GM21576 (cell line): Measurements from ENCODE around the gene FGF9.

Source experiments
- ATAC-seq: cut with Tn5 transposase; IDR thresholded peaks from one replicate; pipeline ENCODE4 v1.9.1; 2021; ENCODE audit warnings: mild to moderate bottlenecking, moderate library complexity; ENCODE audit not compliant: unreplicated experiment

Gene FGF9

GRCh38 chr13:21670883-21671619 lies at the start of gene FGF9:
Gene FGF9, plus strand, starts transcription at chr13:21671073. Its CDS starts 840 bp downstream, at chr13:21671913.
- ATAC-seq = peak; percentile 80

- ATAC-seq = no peak
Observed at GRCh38 chr13:21625366-21625765, 45.5 kb upstream of the FGF9 start.

- no peak for ATAC-seq
Observed at GRCh38 chr13:21632196-21632595, 38.7 kb upstream of the FGF9 start.

- ATAC-seq = no peak
Observed at GRCh38 chr13:21636656-21637055, 34.2 kb upstream of the FGF9 start.

- no peak for ATAC-seq
Observed at GRCh38 chr13:21637296-21637695, 33.6 kb upstream of the FGF9 start.

GRCh38 chr13:21638319-21639282 lies 32.3 kb upstream of the FGF9 start:
- no peak for ATAC-seq

- ATAC-seq = no peak
Observed at GRCh38 chr13:21639561-21639960, 31.3 kb upstream of the FGF9 start.

GRCh38 chr13:21641629-21642028 lies 29.2 kb upstream of the FGF9 start:
- ATAC-seq = no peak

- ATAC-seq = no peak
Observed at GRCh38 chr13:21657538-21657937, 13.3 kb upstream of the FGF9 start.

- no peak for ATAC-seq
Observed at GRCh38 chr13:21659087-21659486, 11.8 kb upstream of the FGF9 start.

GRCh38 chr13:21661097-21661909 lies 9.6 kb upstream of the FGF9 start:
- ATAC-seq = no peak

- no peak for ATAC-seq
Observed at GRCh38 chr13:21663197-21663596, 7.7 kb upstream of the FGF9 start.

GRCh38 chr13:21668732-21669275 lies 2.1 kb upstream of the FGF9 start:
- ATAC-seq = no peak

GRCh38 chr13:21670006-21670882 lies 629 bp upstream of the FGF9 start:
- peak; percentile 29 for ATAC-seq

- no peak for ATAC-seq
Observed at GRCh38 chr13:21671620-21672286, 880 bp downstream of the FGF9 start.

GRCh38 chr13:21672287-21672680 lies 1.4 kb downstream of the FGF9 start:
- ATAC-seq = no peak

GRCh38 chr13:21672796-21673538 lies 2.1 kb downstream of the FGF9 start:
- ATAC-seq = no peak

GRCh38 chr13:21673539-21673788 lies 2.6 kb downstream of the FGF9 start:
- no peak for ATAC-seq
